Mucosa of rectum (tissue), 2 donors: ENCODE data around the gene BCAS3.

Experiments used
- H3K27ac ChIP-seq, 2 donors: one replicate each; pipeline ENCODE4 v1.7.0; 2013; ENCODE audit warnings: inconsistent platforms in 2 of 2, low read depth in 2 of 2, low read length in 2 of 2
- H3K27me3 ChIP-seq, 2 donors: one replicate each; pipeline ENCODE4 v1.7.0; 2013; ENCODE audit warnings: low read length in 2 of 2; ENCODE audit not compliant: control insufficient read depth in 2 of 2, insufficient read depth in 2 of 2
- H3K36me3 ChIP-seq, 2 donors: one replicate each; pipeline ENCODE4 v1.7.0; 2013; ENCODE audit warnings: low read length in 2 of 2; ENCODE audit not compliant: control insufficient read depth in 2 of 2, insufficient read depth in 2 of 2
- H3K4me1 ChIP-seq, 2 donors: one replicate each; pipeline ENCODE4 v1.7.0; 2013; ENCODE audit warnings: low read length in 2 of 2, mild to moderate bottlenecking in 1 of 2; ENCODE audit not compliant: control insufficient read depth in 2 of 2, insufficient read depth in 2 of 2
- H3K4me3 ChIP-seq, 2 donors: one replicate each; pipeline ENCODE4 v1.7.0; 2013; ENCODE audit warnings: low read length in 2 of 2
- H3K9ac ChIP-seq, 2 donors: one replicate each; pipeline ENCODE4 v1.7.0; 2013; ENCODE audit warnings: low read length in 2 of 2, low read depth in 1 of 2, mild to moderate bottlenecking in 1 of 2
- H3K9me3 ChIP-seq, 2 donors: one replicate each; pipeline ENCODE4 v1.7.0; 2013; ENCODE audit warnings: low read length in 2 of 2; ENCODE audit not compliant: control insufficient read depth in 2 of 2
- donor health status: healthy.
- donor health status: Normal muscosa, but diverticular disease.

Gene BCAS3

GRCh38 chr17:61221597-61222471, 544.2 kb downstream of the BCAS3 start:
- no peaks in the 10 kb centered on the region for H3K9me3 ChIP-seq
- no peaks in the 10 kb centered on the region for H3K36me3 ChIP-seq
- H3K27me3 ChIP-seq = no peaks in the 10 kb centered on the region
- no peak overlapping the region for H3K9ac ChIP-seq
- no peak overlapping the region for H3K4me3 ChIP-seq
- H3K4me1 ChIP-seq = no peaks in the 10 kb centered on the region
- no peak overlapping the region for H3K27ac ChIP-seq

GRCh38 chr17:61223725-61224124, 546.1 kb downstream of the BCAS3 start:
- Histone ChIP-seq H3K27me3 (no peaks in the 10 kb centered on the region), H3K4me3 (no peak overlapping the region), H3K4me1 (no peaks in the 10 kb centered on the region), H3K9ac (no peak overlapping the region), H3K27ac (no peak overlapping the region), H3K9me3 (no peaks in the 10 kb centered on the region), H3K36me3 (no peaks in the 10 kb centered on the region)

- no peak overlapping the region for H3K4me3 ChIP-seq
- H3K9me3 ChIP-seq = no peaks in the 10 kb centered on the region
- no peak overlapping the region for H3K9ac ChIP-seq
- H3K27me3 ChIP-seq = no peaks in the 10 kb centered on the region
- no peaks in the 10 kb centered on the region for H3K36me3 ChIP-seq
- H3K27ac ChIP-seq = no peak overlapping the region
- H3K4me1 ChIP-seq = no peaks in the 10 kb centered on the region
These were observed 547.7 kb downstream of the BCAS3 start for GRCh38 chr17:61225178-61225882.

- H3K9me3 ChIP-seq = no peaks in the 10 kb centered on the region
- H3K4me3 ChIP-seq = no peak overlapping the region
- H3K27ac ChIP-seq = no peak overlapping the region
- H3K27me3 ChIP-seq = no peaks in the 10 kb centered on the region
- no peaks in the 10 kb centered on the region for H3K36me3 ChIP-seq
- no peaks in the 10 kb centered on the region for H3K4me1 ChIP-seq
- no peak overlapping the region for H3K9ac ChIP-seq
These were observed 550.2 kb downstream of the BCAS3 start for GRCh38 chr17:61227866-61228265.

- Histone ChIP-seq H3K9me3 (no peaks in the 10 kb centered on the region), H3K27me3 (no peaks in the 10 kb centered on the region), H3K27ac (no peak overlapping the region), H3K36me3 (no peaks in the 10 kb centered on the region), H3K9ac (no peak overlapping the region), H3K4me3 (no peak overlapping the region), H3K4me1 (peaks cover 0 to 2% of the 10 kb centered on the region in 2 donors)
These were observed 552.8 kb downstream of the BCAS3 start for GRCh38 chr17:61230461-61230860.

- H3K27ac ChIP-seq = no peak overlapping the region
- peaks cover 2 to 4% of the 10 kb centered on the region in 2 donors for H3K4me1 ChIP-seq
- H3K9ac ChIP-seq = no peak overlapping the region
- H3K36me3 ChIP-seq = no peaks in the 10 kb centered on the region
- no peaks in the 10 kb centered on the region for H3K9me3 ChIP-seq
- no peaks in the 10 kb centered on the region for H3K27me3 ChIP-seq
- H3K4me3 ChIP-seq = no peak overlapping the region
These were observed 553.5 kb downstream of the BCAS3 start for GRCh38 chr17:61230972-61231820.

- Histone ChIP-seq H3K27ac (no peak overlapping the region), H3K36me3 (no peaks in the 10 kb centered on the region), H3K27me3 (no peaks in the 10 kb centered on the region), H3K4me3 (no peak overlapping the region), H3K9ac (no peak overlapping the region), H3K9me3 (no peaks in the 10 kb centered on the region), H3K4me1 (peaks cover 2 to 4% of the 10 kb centered on the region in 2 donors)
These were observed 555.2 kb downstream of the BCAS3 start for GRCh38 chr17:61232871-61233270.

GRCh38 chr17:61233991-61234750, 556.5 kb downstream of the BCAS3 start:
- no peak overlapping the region for H3K27ac ChIP-seq

GRCh38 chr17:61235001-61235826, 557.6 kb downstream of the BCAS3 start:
- Histone ChIP-seq H3K4me3 (no peak overlapping the region), H3K27ac (no peak overlapping the region), H3K36me3 (no peaks in the 10 kb centered on the region), H3K27me3 (no peaks in the 10 kb centered on the region), H3K9ac (no peak overlapping the region), H3K9me3 (no peaks in the 10 kb centered on the region), H3K4me1 (peaks cover 4 to 6% of the 10 kb centered on the region in 2 donors)

More at GRCh38 chr17:61233991-61234750, 556.5 kb downstream of the BCAS3 start:
- peaks cover 4 to 6% of the 10 kb centered on the region in 2 donors for H3K4me1 ChIP-seq
- H3K36me3 ChIP-seq = no peaks in the 10 kb centered on the region
- no peaks in the 10 kb centered on the region for H3K27me3 ChIP-seq
- no peak overlapping the region for H3K4me3 ChIP-seq
- no peaks in the 10 kb centered on the region for H3K9me3 ChIP-seq
- no peak overlapping the region for H3K9ac ChIP-seq
